AG04450 (cell line): ENCODE results near the gene PKN1. TPM values are rescaled to one million over a fixed set of nuclear protein-coding genes. Genes with fewer than 3 reads are reported as not detected.

Experiments
- CTCF ChIA-PET: fragments of 300-600, 350-600 bp; formaldehyde crosslinking; extraction: SDS; loops from one replicate; lab custom pipeline; 2022; ENCODE audit warnings: antibody characterized with exemption, inconsistent platforms; lab: Charles Lee
- POLR2A ChIA-PET: fragments of 350-600 bp; formaldehyde crosslinking; extraction: SDS; loops from one replicate; lab custom pipeline; 2021; ENCODE audit warnings: antibody characterized with exemption, inconsistent platforms; lab: Yijun Ruan, JAX
- DNase-seq: peaks from one replicate; pipeline ENCODE4 v3.0.0-alpha.2; 2011; ENCODE audit warnings: low read depth, low spot score
- H3K27ac ChIP-seq: one replicate; pipeline ENCODE4 v1.5.1; 2012; ENCODE audit warnings: low read depth, low read length, control low read depth
- H3K27me3 ChIP-seq: one replicate; pipeline ENCODE4 v1.6.0; 2012; ENCODE audit warnings: low read length; ENCODE audit not compliant: control insufficient read depth, insufficient read depth
- H3K4me3 ChIP-seq: 2 replicates; pipeline ENCODE4 v1.5.1; 2011; ENCODE audit warnings: mild to moderate bottlenecking, low read depth, low read length, control low read depth
- H3K9me3 ChIP-seq: 2 replicates; pipeline ENCODE4 v1.5.1; 2012; ENCODE audit warnings: low read length; ENCODE audit not compliant: control insufficient read depth, insufficient read depth
- polyA plus RNA-seq: library from polyadenylated mRNA; depleted of rRNA; stranded (reverse); fragments of >200 nt; gene quantifications from 2 replicates; pipeline ENCODE4 v1.2.3, GENCODE V29; 2011
- TF ChIP-seq, protein P1 (sequence below): IDR thresholded peaks from 2 replicates; pipeline ENCODE4 v1.5.1; 2011; ENCODE audit warnings: low read depth, low read length, control low read depth, inconsistent platforms

The PKN1 gene
- polyA plus RNA-seq, 1 experiment, result 37.5 TPM

DNA sequence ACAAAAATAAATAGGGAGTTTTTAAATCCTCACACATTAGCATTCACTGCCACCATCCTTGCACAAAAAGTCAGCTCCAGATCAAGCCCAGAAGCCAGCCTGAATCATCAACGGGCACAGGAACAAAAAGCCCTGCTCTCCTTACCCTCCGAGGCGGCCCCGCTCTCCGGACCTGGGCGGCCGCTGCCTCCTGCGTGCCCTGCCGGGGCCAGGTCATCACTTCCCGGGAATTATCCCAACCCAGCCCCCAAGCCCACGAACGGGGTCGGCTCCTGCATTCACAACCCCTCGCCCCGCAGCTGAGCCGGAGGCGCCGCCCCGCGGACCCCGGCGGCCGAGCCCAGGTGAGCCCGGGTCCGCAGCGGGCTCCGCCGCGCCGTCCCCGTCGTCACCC is 84.3 kb downstream of the PKN1 start:
- no peak for DNase-seq
- POLR2A ChIA-PET, result interaction anchor here (0.6 to 2.8 kb wide), 10 partner anchors 8 to 1882 kb away, joined by 3 to 27 read pairs (median 5); partner anchors contain the start of genes ASF1B and GIPC1
- TF ChIP-seq, protein P1, sequence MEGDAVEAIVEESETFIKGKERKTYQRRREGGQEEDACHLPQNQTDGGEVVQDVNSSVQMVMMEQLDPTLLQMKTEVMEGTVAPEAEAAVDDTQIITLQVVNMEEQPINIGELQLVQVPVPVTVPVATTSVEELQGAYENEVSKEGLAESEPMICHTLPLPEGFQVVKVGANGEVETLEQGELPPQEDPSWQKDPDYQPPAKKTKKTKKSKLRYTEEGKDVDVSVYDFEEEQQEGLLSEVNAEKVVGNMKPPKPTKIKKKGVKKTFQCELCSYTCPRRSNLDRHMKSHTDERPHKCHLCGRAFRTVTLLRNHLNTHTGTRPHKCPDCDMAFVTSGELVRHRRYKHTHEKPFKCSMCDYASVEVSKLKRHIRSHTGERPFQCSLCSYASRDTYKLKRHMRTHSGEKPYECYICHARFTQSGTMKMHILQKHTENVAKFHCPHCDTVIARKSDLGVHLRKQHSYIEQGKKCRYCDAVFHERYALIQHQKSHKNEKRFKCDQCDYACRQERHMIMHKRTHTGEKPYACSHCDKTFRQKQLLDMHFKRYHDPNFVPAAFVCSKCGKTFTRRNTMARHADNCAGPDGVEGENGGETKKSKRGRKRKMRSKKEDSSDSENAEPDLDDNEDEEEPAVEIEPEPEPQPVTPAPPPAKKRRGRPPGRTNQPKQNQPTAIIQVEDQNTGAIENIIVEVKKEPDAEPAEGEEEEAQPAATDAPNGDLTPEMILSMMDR, result no peak
- H3K27ac ChIP-seq, result no peak overlapping the region
- H3K9me3 ChIP-seq, result no peaks in the 10 kb centered on the region; the same call in 1 of the 2 replicates
- CTCF ChIA-PET, result interaction anchor here (1.0 to 1.3 kb wide), 3 partner anchors 12 to 381 kb away, joined by 3 to 4 read pairs (median 3); partner anchors contain the start of gene ASF1B
- H3K4me3 ChIP-seq, result peak overlapping the region; percentile 94
- no peaks in the 10 kb centered on the region for H3K27me3 ChIP-seq

DNA sequence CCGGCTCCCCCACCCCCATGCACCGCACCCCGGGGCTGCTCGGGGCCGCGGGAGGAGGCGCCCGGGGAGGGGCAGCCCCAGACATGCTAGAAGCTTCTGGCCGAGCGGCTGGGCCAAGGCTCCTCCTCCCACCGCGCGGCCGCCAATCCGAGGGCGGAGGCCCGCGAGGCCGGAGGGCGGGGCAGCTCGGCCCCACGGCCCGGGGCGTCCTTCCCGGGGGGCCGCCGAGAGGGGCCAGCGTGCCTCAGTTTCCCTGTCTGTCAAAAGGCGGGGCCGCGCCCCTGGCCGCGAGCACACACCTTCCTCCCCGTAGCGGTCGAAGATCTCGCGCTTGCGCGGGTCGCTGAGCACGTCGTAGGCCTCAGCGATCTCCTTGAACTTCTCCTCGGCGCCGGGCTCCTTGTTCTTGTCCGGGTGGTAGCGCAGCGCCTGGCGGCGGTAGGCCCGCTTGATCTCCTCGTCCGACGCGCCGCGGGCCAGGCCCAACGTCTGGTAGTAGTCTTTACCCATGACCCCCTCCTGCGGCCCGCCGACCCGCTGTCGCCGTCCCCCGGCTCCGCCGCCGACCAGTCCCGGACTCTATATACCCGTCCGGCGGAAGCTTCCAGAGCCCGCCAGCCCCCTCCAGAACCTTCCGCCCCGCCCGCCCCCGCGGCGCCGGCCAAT is 84.9 kb downstream of the PKN1 start, which contains the start of gene DNAJB1:
DNAJB1 (minus strand) TSS at position 558 of the 666 bp plus-strand sequence; CDS start at position 510, 48 bp downstream.
- no peak for DNase-seq
- peak within 1 kb of the TSS; percentile 94 for H3K27ac ChIP-seq
- H3K4me3 ChIP-seq, result peak within 1 kb of the TSS; percentile 94
- CTCF ChIA-PET, result interaction anchor here (0.6 to 1.3 kb wide), 3 partner anchors 39 to 1699 kb away, joined by 3 read pairs; partner anchors contain the start of gene ASF1B
- TF ChIP-seq, protein P1, result no peak
- POLR2A ChIA-PET, result interaction anchor here (0.6 to 2.8 kb wide), 16 partner anchors 8 to 1881 kb away, joined by 3 to 27 read pairs (median 4); partner anchors contain the start of genes ASF1B and GIPC1
- no peaks in the 10 kb centered on the region for H3K27me3 ChIP-seq
- H3K9me3 ChIP-seq, result no peaks in the 10 kb centered on the region; the same call in 1 of the 2 replicates

DNA sequence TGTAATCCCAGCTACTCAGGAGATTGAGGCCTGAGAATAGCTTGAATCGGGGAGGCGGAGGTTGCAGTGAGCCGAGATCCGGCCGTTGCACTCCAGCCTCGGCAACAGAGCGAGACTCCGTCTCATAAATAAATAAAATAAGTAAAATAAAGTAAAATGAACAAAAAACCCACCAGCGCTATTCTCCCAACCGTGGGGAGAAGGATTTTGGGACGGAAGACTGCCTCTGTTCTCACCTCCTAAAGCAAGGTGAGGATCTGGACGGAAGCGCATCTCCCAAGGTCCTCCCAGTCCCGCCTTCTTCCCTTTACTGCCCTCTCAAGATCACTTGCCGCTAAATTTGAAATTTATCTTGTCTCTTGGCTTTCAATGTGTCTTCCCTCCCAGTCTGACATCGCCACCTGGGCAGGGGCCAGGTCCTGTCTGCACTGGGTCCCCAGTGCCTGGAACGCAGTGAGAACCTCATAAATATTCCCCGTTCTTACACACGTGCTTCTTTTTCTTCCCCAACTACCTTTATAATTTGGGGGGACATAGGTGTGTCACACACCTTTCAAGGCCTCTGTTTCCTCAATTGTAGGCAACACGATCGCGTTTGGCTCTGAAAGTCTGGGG is 86.2 kb downstream of the PKN1 start:
- ChIA-PET CTCF (interaction anchor here (0.5 to 1.6 kb wide), 2 partner anchors 29 to 39 kb away, joined by 3 read pairs; no protein-coding TSS in a partner anchor), POLR2A (interaction anchor here (0.5 to 0.8 kb wide), 5 partner anchors 8 to 690 kb away, joined by 3 read pairs; no protein-coding TSS in a partner anchor)

DNA sequence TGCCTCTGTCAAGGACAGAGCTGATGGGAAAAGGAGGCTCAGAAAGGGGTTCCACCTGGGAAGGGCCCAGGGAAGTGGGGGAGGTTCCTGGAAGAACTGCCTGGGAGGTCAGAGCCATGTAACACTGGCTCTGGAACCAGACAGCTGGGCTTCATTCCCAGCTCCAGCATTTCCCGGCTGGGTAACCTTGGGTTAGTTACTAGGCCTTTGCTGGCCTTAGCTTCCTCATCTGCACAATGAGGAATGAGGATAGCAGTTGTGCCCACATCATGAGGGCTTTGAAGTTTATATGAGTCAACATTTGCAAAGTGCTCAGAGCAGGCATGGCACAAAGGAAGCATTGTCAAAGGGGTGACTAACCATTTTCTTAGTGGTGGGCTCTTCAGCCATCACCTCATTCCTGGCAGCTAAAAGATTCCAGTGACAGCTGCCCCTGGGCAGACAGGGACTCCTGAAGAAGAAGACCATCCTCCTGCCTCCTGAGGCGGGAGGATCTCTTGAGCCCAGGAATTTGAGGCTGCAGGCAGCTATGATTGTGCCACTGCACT is 86.8 kb downstream of the PKN1 start:
- Histone ChIP-seq H3K27ac (peak overlapping the region; percentile 70), H3K9me3 (no peaks in the 10 kb centered on the region; the same call in 1 of the 2 replicates), H3K27me3 (no peaks in the 10 kb centered on the region), H3K4me3 (no peak overlapping the region)
- CTCF ChIA-PET, result interaction anchor here (1.6 kb wide), 1 partner anchor 40 kb away, joined by 3 read pairs; no protein-coding TSS in a partner anchor
- TF ChIP-seq, protein P1, result no peak
- DNase-seq, result no peak
- POLR2A ChIA-PET, result interaction anchor here (0.5 to 0.8 kb wide), 6 partner anchors 9 to 689 kb away, joined by 3 read pairs; no protein-coding TSS in a partner anchor

More for the DNA sequence above, 86.2 kb downstream of the PKN1 start:
- peak overlapping the region; percentile 70 for H3K27ac ChIP-seq
- no peaks in the 10 kb centered on the region; the same call in 1 of the 2 replicates for H3K9me3 ChIP-seq
- no peak overlapping the region for H3K4me3 ChIP-seq
- TF ChIP-seq, protein P1, result no peak
- no peak for DNase-seq
- H3K27me3 ChIP-seq, result no peaks in the 10 kb centered on the region
